Measurements from ENCODE around the gene ZDHHC1. TPM values are rescaled to one million over a fixed set of nuclear protein-coding genes. Genes with fewer than 3 reads are reported as not detected.

Gene ZDHHC1
- polyA plus RNA-seq, 1 of the 3 experiments (the other 2 are of a cell fraction): 15.8 TPM

GRCh38 chr16:67388191-67388590 lies 28.1 kb downstream of the ZDHHC1 start:
- no peak for TF ChIP-seq TCF12 (IDR thresholded peaks at IDR 0.05)
- no peak for TF ChIP-seq FOSL2 (IDR thresholded peaks at IDR 0.05; ENCODE audit: borderline replicate concordance, low read depth)
- TF ChIP-seq YY1 (IDR thresholded peaks at IDR 0.05; ENCODE audit: low read depth): no peak
- TF ChIP-seq ELF1 (IDR thresholded peaks at IDR 0.05): no peak
- TF ChIP-seq, protein P1, sequence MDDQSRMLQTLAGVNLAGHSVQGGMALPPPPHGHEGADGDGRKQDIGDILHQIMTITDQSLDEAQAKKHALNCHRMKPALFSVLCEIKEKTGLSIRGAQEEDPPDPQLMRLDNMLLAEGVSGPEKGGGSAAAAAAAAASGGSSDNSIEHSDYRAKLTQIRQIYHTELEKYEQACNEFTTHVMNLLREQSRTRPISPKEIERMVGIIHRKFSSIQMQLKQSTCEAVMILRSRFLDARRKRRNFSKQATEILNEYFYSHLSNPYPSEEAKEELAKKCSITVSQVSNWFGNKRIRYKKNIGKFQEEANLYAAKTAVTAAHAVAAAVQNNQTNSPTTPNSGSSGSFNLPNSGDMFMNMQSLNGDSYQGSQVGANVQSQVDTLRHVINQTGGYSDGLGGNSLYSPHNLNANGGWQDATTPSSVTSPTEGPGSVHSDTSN (IDR thresholded peaks at IDR 0.05): no peak
- no peak for TF ChIP-seq FOXM1 (IDR thresholded peaks at IDR 0.05; ENCODE audit: low read depth)
- no peak for TF ChIP-seq RCOR1 (IDR thresholded peaks at IDR 0.05; ENCODE audit: low read length)
- no peak for TF ChIP-seq TEAD4 (IDR thresholded peaks at IDR 0.05; ENCODE audit: borderline replicate concordance, insufficient read depth)
- no peak for TF ChIP-seq TAF1 (IDR thresholded peaks at IDR 0.05; ENCODE audit: borderline replicate concordance, low read depth, low read length)
- no peak for TF ChIP-seq EP300 (IDR thresholded peaks at IDR 0.05; ENCODE audit: borderline replicate concordance in 1 of 2, low read depth in 1 of 2, low read length in 1 of 2)
- no peak for TF ChIP-seq USF2 (IDR thresholded peaks at IDR 0.05; ENCODE audit: borderline replicate concordance, low read depth, low read length)
- no peak for TF ChIP-seq RFX5 (IDR thresholded peaks at IDR 0.05; ENCODE audit: low read length)
- TF ChIP-seq, protein P2, sequence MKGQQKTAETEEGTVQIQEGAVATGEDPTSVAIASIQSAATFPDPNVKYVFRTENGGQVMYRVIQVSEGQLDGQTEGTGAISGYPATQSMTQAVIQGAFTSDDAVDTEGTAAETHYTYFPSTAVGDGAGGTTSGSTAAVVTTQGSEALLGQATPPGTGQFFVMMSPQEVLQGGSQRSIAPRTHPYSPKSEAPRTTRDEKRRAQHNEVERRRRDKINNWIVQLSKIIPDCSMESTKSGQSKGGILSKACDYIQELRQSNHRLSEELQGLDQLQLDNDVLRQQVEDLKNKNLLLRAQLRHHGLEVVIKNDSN (IDR thresholded peaks at IDR 0.05; ENCODE audit: borderline replicate concordance, low read depth): no peak
- no peak for TF ChIP-seq SMC3 (IDR thresholded peaks at IDR 0.05; ENCODE audit: low read depth, low read length)
- no peak for TF ChIP-seq SIN3A (IDR thresholded peaks at IDR 0.05; ENCODE audit: borderline replicate concordance, low read depth, low read length)
- TF ChIP-seq, protein P3, sequence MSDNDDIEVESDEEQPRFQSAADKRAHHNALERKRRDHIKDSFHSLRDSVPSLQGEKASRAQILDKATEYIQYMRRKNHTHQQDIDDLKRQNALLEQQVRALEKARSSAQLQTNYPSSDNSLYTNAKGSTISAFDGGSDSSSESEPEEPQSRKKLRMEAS (IDR thresholded peaks at IDR 0.05; ENCODE audit: low read depth): no peak
- TF ChIP-seq CHD2 (IDR thresholded peaks at IDR 0.05; ENCODE audit: low read length, partially characterized antibody): no peak
- H3K27ac ChIP-seq (ENCODE audit: low read depth in 2 of 2, low read length in 1 of 2): no peak overlapping the region
- POLR2A ChIA-PET: no interaction called here
- H3K4me2 ChIP-seq: no peak overlapping the region
- H3K4me3 ChIP-seq (ENCODE audit: low read depth in 2 of 2, low read length in 1 of 2): no peak overlapping the region
- no peaks in the 10 kb centered on the region for H3K79me2 ChIP-seq (ENCODE audit: insufficient read depth)
- H3F3A ChIP-seq (replicated peaks; ENCODE audit: insufficient read depth): peaks cover 6% of the 10 kb centered on the region
- H3K9me2 ChIP-seq: no peaks in the 10 kb centered on the region
- CTCF ChIA-PET: interaction anchor here (1.2 to 3.2 kb wide), 4 partner anchors 10 to 40 kb away, joined by 4 to 14 read pairs (median 8); partner anchors contain the start of gene ZDHHC1
- H3K36me3 ChIP-seq (replicated peaks in 1 of 2; ENCODE audit: control insufficient read depth in 1 of 2, insufficient read depth in 2 of 2, low read length in 1 of 2): no peaks in the 10 kb centered on the region
- no peak for DNase-seq
- no peaks in the 10 kb centered on the region for H3K27me3 ChIP-seq (ENCODE audit: insufficient read depth)
- peaks cover 8 to 36% of the 10 kb centered on the region in 2 experiments; a peak in 2 of 4 replicates for H3K4me1 ChIP-seq (ENCODE audit: control insufficient read depth in 1 of 2, insufficient read depth in 2 of 2, low read depth in 1 of 2, low read length in 1 of 2)
- H3K9me3 ChIP-seq: no peaks in the 10 kb centered on the region
- H4K20me1 ChIP-seq (ENCODE audit: insufficient read depth): no peaks in the 10 kb centered on the region
- 87% methylated on average over 8 of the region's 8 CpGs for WGBS (ENCODE audit: low lambda C conversion rate)
- H2AFZ ChIP-seq (ENCODE audit: low read depth): no peak overlapping the region
- H3K9ac ChIP-seq: no peak overlapping the region
